Tibial nerve (tissue), 4 donors: ENCODE results near the gene SPTAN1.
A peak's percentile ranks its signal among the peaks of the same experiment; 100 is the strongest.

Experiments
- CTCF ChIP-seq, 5 experiments: fragments of 200-600 bp in 3 of 5; fragments of 450-650 bp in 2 of 5; sonication (generic) in 3 of 5; IDR thresholded peaks; one replicate each; pipeline ENCODE4 v1.5.1; 2016 to 2019; ENCODE audit warnings: antibody characterized with exemption in 5 of 5, mild to moderate bottlenecking in 3 of 5, moderate library complexity in 2 of 5
- EP300 ChIP-seq, 2 donors: sonication (generic); formaldehyde crosslinking; IDR thresholded peaks; one replicate each; pipeline ENCODE4 v1.6.1; 2017; ENCODE audit warnings: antibody characterized with exemption in 2 of 2, mild to moderate bottlenecking in 1 of 2

- peak in 1 of 5 experiments; percentile 21 for TF ChIP-seq CTCF (IDR thresholded peaks at IDR 0.05)
- TF ChIP-seq EP300 (IDR thresholded peaks at IDR 0.05), result no peak
These were observed 83.6 kb downstream of the SPTAN1 start for GRCh38 chr9:128636024-128636390.
